ENCODE results near the gene HBG2. TPM values are rescaled to one million over a fixed set of nuclear protein-coding genes. Genes with fewer than 3 reads are reported as not detected.

Gene HBG2
- total and polyA plus RNA-seq, 9 of the 15 experiments (the other 6 are each of a cell fraction or from before 2014, with no cell fraction given), result 1,626 to 58,619 (median 10,515) TPM

- TF ChIP-seq RERE (CRISPR knock-in tag; IDR thresholded peaks at IDR 0.05; ENCODE audit: borderline replicate concordance) (no peak), ZNF584 (CRISPR knock-in tag; IDR thresholded peaks at IDR 0.05; ENCODE audit: low read depth) (0 out of 2 replicates have a peak, but pooled peaks have one; percentile 37), FOXP4 (CRISPR knock-in tag; IDR thresholded peaks at IDR 0.05; ENCODE audit: borderline replicate concordance) (no peak), CREB3 (tag; conservative IDR thresholded peaks at IDR 0.05; ENCODE audit: low read depth) (no peak), BHLHE40 (IDR thresholded peaks at IDR 0.05; ENCODE audit: low read length) (no peak), CGGBP1 (CRISPR knock-in tag; IDR thresholded peaks at IDR 0.05) (no peak), NCOA2 (IDR thresholded peaks at IDR 0.05; ENCODE audit: partially characterized antibody in 2 of 2) (no peak), ZBTB34 (CRISPR knock-in tag; IDR thresholded peaks at IDR 0.05) (no peak), YY1 (IDR thresholded peaks at IDR 0.05; ENCODE audit: borderline replicate concordance in 1 of 3, control insufficient read depth in 1 of 3, extremely low read depth in 1 of 3, insufficient read depth in 3 of 3, insufficient read length in 1 of 3, insufficient replicate concordance in 2 of 3, low read depth in 1 of 3, low read length in 2 of 3) (peak in 1 of 3 experiments; percentile 74), POLR2AphosphoS5 (IDR thresholded peaks at IDR 0.05; ENCODE audit: control insufficient read depth, insufficient read depth, low read depth, low read length) (peak; percentile 36; the same call in 1 of the 2 replicates), MLLT1 (IDR thresholded peaks at IDR 0.05) (peak; percentile 75 to 86)
Measured at GRCh38 chr11:5246772-5247471, 7.7 kb downstream of the HBG2 start (continued).
